Thoracic aorta (tissue), 2 donors: ENCODE data around the gene FANCM. TPM values are rescaled to one million over a fixed set of nuclear protein-coding genes. Genes with fewer than 3 reads are reported as not detected.

Source experiments
- ATAC-seq: fragments of 150-250 bp; one replicate; pipeline ENCODE4 v1.8.0; 2017; ENCODE audit warnings: low read depth; ENCODE audit not compliant: insufficient number of reproducible peaks, low FRiP score
- DNase-seq: peaks from one replicate; pipeline ENCODE4 v3.0.0-alpha.2; 2020; ENCODE audit warnings: low spot score
- H3K27ac ChIP-seq, 2 donors: fragments of 200-600 bp; sonication (generic); 1 replicate in 1 of 2; 2 replicates in 1 of 2; pipeline ENCODE4 v1.5.1; 2016; ENCODE audit warnings: mild to moderate bottlenecking in 2 of 2, moderate library complexity in 2 of 2
- H3K27me3 ChIP-seq: fragments of 200-600 bp; sonication (generic); replicated peaks from 2 replicates; pipeline ENCODE4 v1.6.0; 2016; ENCODE audit warnings: mild to moderate bottlenecking; ENCODE audit not compliant: insufficient read depth
- H3K36me3 ChIP-seq: fragments of 200-600 bp; sonication (generic); one replicate; pipeline ENCODE4 v1.5.1; 2016
- H3K4me1 ChIP-seq, 2 donors: fragments of 200-600 bp; sonication (generic); 1 replicate in 1 of 2; 2 replicates in 1 of 2; pipeline versions ENCODE4 v1.5.1 to v1.6.0; 2016; ENCODE audit warnings: low read depth in 2 of 2, mild to moderate bottlenecking in 1 of 2; ENCODE audit not compliant: control insufficient read depth in 1 of 2
- H3K4me3 ChIP-seq: fragments of 200-600 bp; sonication (generic); 2 replicates; pipeline ENCODE4 v1.5.1; 2016; ENCODE audit warnings: mild to moderate bottlenecking
- H3K9me3 ChIP-seq: fragments of 200-600 bp; sonication (generic); 2 replicates; pipeline ENCODE4 v1.5.1; 2016
- total RNA-seq, 2 donors: library from RNA; depleted of rRNA; stranded (reverse); fragments of >200 nt; gene quantifications; one replicate each; pipeline versions ENCODE4 v1.1.0 to v1.2.3, GENCODE V29; 2016
- TF ChIP-seq, protein P1 (sequence below): fragments of 200-600 bp; sonication (generic); IDR thresholded peaks from one replicate; pipeline ENCODE4 v1.5.1; 2019; ENCODE audit warnings: antibody characterized with exemption

Gene FANCM
- total RNA-seq, 2 donors from 2014 or later = 4.3 to 10.7 TPM

DNA sequence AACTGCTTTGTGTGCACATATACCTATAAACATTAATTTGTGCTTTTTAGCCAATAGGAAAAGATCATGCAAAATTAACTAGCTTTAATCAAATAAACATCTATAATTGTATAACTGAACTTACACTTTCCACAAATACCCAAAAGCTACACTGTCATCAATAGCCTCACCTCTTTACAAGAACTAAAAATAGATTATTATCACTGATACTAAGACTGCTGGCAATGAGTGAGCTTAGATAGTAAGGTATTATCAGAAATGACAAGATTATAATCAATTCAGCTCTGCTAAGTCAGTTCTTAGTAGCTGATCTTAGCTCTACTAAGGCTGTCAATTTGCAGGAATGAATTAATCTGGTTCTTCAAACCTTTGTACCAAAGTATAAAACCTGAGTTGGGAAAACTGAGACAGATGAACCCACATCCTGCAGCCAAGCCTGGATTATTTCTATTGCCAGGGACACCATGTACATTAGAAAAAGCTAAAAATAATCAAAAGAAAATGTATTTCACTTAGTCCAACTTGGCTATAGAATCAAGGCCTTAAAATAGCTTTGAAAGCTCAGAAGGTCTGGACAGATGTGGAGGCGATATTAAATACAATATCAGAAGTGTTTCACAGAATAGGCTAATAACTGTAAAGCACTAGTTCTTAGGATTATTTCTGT, 6.6 kb upstream of the FANCM start:
- TF ChIP-seq, protein P1, sequence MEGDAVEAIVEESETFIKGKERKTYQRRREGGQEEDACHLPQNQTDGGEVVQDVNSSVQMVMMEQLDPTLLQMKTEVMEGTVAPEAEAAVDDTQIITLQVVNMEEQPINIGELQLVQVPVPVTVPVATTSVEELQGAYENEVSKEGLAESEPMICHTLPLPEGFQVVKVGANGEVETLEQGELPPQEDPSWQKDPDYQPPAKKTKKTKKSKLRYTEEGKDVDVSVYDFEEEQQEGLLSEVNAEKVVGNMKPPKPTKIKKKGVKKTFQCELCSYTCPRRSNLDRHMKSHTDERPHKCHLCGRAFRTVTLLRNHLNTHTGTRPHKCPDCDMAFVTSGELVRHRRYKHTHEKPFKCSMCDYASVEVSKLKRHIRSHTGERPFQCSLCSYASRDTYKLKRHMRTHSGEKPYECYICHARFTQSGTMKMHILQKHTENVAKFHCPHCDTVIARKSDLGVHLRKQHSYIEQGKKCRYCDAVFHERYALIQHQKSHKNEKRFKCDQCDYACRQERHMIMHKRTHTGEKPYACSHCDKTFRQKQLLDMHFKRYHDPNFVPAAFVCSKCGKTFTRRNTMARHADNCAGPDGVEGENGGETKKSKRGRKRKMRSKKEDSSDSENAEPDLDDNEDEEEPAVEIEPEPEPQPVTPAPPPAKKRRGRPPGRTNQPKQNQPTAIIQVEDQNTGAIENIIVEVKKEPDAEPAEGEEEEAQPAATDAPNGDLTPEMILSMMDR = no peak
- no peaks in the 10 kb centered on the region for H3K9me3 ChIP-seq
- H3K27me3 ChIP-seq = no peaks in the 10 kb centered on the region
- ATAC-seq (no peak), DNase-seq (no peak)
- H3K36me3 ChIP-seq = peaks cover under 1% of the 10 kb centered on the region
- no peak overlapping the region for H3K4me3 ChIP-seq
- H3K4me1 ChIP-seq = peaks cover 0 to 9% of the 10 kb centered on the region in 2 donors
- H3K27ac ChIP-seq = no peak overlapping the region

DNA sequence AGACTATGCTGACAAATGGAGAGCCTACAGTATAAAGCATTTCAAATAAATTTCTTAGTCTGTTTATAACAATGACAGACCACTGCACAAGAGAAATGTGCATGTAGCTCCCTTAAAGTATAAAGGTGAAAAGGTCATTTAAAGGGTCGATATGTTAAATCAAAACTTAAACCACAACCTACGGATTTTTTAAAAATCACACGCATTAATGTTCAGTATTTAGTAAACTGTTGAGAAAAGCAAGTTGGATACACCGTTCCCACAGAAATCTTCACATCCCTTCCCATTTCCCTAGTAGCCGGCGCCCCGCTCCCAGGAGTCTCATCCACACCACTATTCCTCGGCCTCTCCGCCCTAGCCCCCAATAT, 2.1 kb upstream of the FANCM start:
- TF ChIP-seq, protein P1 = no peak
- Histone ChIP-seq H3K9me3 (no peaks in the 10 kb centered on the region), H3K27me3 (no peaks in the 10 kb centered on the region), H3K27ac (peak overlapping the region; percentile 88), H3K4me3 (peak overlapping the region; percentile 85), H3K4me1 (peaks cover 10 to 28% of the 10 kb centered on the region in 2 donors), H3K36me3 (no peaks in the 10 kb centered on the region)
- ATAC-seq (peak; percentile 9), DNase-seq (no peak)

DNA sequence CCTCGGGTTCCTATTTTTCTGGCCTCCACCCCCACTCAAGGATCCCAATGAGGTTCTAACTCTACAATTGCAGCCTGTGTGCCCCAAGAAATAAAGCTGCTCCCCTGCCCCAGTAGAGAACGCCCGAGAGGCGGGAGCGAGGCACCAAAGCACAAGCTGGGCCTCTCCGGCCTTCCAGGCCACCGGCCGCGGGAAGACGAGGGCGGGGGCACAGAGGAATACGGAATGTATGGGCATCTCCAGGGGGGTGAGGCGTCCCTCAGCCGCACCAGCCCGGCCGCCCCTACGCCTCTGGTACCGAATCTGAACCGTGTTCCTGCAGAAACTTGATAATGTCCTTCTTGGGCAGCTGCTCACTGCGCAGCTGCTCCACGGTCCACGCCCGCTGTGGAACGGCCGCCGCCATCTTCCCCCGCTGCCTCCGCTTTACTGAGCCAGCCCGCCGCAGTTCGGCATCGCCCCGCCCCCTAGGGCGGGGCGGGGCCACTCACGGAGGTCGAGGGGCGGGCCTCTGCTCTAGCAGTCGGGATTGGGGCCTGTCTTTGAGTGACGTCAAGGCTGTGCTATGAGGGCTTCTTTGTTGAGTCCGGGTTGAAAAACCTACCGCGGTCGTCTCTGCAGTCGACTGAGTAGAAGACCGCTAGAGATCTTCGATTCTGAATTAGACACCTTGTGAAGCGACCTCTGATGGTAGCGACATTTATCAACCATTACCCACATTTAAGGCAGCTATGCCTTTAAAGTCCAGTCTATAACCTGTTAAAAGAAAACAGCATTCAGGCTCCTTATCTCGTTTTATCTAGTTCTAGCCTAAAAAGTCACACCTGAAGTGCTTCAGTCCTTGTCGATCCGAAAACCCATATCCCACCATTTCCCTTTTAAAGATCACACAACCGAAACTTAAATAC, 1.4 kb upstream of the FANCM start, which contains the start of gene FKBP3:
Gene FKBP3, minus strand, starts transcription at position 431 of the 908 bp plus-strand sequence. Its CDS starts 25 bp downstream, at position 406.
- TF ChIP-seq, protein P1 = no peak
- peak; percentile 96 for ATAC-seq

DNA sequence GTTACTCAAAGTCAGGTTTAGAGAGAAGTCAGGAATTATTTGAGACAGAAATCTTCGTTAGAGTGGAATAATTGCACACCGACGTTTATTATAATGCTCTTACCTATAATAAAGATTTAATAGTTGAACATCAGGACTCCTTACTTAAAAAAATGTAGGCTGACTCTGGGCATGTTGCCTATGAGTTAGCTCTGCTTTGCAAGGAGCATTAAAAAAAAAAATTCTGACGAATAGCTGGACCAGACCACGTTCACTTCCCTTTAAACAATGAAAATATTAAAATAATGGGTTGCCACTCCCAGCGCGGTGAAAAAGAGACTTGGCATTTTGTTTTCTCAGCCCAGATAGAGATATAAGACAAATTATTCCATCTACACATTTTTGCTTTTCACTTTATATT, 574 bp upstream of the FANCM start:
- TF ChIP-seq, protein P1 = no peak
- H3K4me1 ChIP-seq = peaks cover 10 to 28% of the 10 kb centered on the region in 2 donors
- no peak for DNase-seq
- H3K4me3 ChIP-seq = peak overlapping the region; percentile 85
- H3K27me3 ChIP-seq = no peaks in the 10 kb centered on the region
- no peak for ATAC-seq
- H3K9me3 ChIP-seq = no peaks in the 10 kb centered on the region
- H3K36me3 ChIP-seq = no peaks in the 10 kb centered on the region
- peak overlapping the region; percentile 88 for H3K27ac ChIP-seq

More for the DNA sequence above, 1.4 kb upstream of the FANCM start, which contains the start of gene FKBP3:
- H3K27ac ChIP-seq = peak within 1 kb of the TSS; percentile 88
- peaks cover 10 to 28% of the 10 kb centered on the region in 2 donors for H3K4me1 ChIP-seq
- no peaks in the 10 kb centered on the region for H3K9me3 ChIP-seq
- H3K4me3 ChIP-seq = peak within 1 kb of the TSS; percentile 85
- H3K36me3 ChIP-seq = no peaks in the 10 kb centered on the region
- peak; percentile 97 for DNase-seq
- H3K27me3 ChIP-seq = no peaks in the 10 kb centered on the region

DNA sequence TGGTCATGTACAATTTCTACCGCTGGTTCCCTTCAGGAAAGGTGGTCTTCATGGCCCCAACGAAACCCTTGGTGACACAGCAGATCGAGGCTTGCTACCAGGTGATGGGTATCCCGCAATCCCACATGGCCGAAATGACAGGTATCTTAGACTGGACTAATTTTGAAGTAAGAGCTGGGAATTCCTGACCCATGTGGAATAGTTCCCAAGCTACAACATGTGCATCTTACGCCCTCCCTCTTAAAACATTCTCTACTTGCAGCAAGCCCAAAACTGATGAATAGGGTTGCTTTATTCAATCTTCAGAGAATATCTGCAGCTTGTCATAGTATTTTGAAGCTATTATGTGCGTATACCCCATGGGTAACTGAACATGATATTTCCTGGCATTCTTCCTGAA, 669 bp downstream of the FANCM start:
- peak overlapping the region; percentile 63 to 88 for H3K27ac ChIP-seq

More for the DNA sequence above, 669 bp downstream of the FANCM start:
- H3K27me3 ChIP-seq = no peaks in the 10 kb centered on the region
- H3K4me3 ChIP-seq = peak overlapping the region; percentile 85
- TF ChIP-seq, protein P1 = no peak
- no peaks in the 10 kb centered on the region for H3K9me3 ChIP-seq
- H3K36me3 ChIP-seq = no peaks in the 10 kb centered on the region
- DNase-seq (no peak), ATAC-seq (no peak)
- H3K4me1 ChIP-seq = peaks cover 10 to 25% of the 10 kb centered on the region in 2 donors
